GM12891 (cell line): Measurements from ENCODE around the gene RFNG.

ENCODE experiments used
- POLR2A ChIP-seq: IDR thresholded peaks from 2 replicates; pipeline ENCODE4 v1.6.1; 2011; ENCODE audit warnings: low read depth, low read length, control low read depth
- POLR2AphosphoS5 ChIP-seq: IDR thresholded peaks from 2 replicates; pipeline ENCODE4 v1.6.1; 2011; ENCODE audit warnings: low read depth, low read length, control low read depth
- POU2F2 ChIP-seq: IDR thresholded peaks from 2 replicates; pipeline ENCODE4 v1.6.1; 2011; ENCODE audit warnings: low read depth, mild to moderate bottlenecking, control low read depth, low read length, moderate library complexity
- SPI1 ChIP-seq: IDR thresholded peaks from 2 replicates; pipeline ENCODE4 v1.6.1; 2011; ENCODE audit warnings: low read depth, low read length, control low read depth
- TAF1 ChIP-seq: IDR thresholded peaks from 2 replicates; pipeline ENCODE4 v1.6.1; 2011; ENCODE audit warnings: low read depth, low read length, control low read depth

DNA sequence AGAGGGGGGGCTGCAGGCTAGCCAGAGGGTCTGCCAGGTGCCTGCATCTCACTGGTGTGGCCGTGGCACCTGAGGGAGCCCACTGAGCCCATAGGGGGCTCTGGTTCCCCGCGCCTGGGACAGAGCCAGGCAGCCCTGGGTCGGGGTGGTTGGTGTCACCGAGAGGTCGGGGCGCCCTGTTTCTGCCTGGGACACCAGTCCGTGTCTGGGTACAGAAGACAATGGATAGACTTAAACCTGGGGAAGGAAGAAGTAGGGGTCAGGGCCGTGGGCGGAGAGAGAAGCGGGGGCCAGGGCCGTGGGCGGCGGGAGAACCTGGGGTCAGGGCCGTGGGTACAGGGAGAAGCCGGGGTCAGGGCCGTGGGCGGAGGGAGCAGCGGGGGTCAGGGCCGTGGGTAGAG lies 3.0 kb downstream of the RFNG start:
- TF ChIP-seq TAF1 = no peak
- TF ChIP-seq POLR2AphosphoS5 = no peak
- no peak for TF ChIP-seq POLR2A
- no peak for TF ChIP-seq SPI1
- no peak for TF ChIP-seq POU2F2
